OCI-LY7 (cell line): ENCODE results near the gene IL15.

Experiments used
- CTCF ChIP-seq: fragments of 200-600 bp; sonication (generic); conservative IDR thresholded peaks from 2 replicates; pipeline ENCODE4 v1.5.1; 2014; ENCODE audit warnings: mild to moderate bottlenecking, antibody characterized with exemption, low read length, moderate library complexity, mixed read lengths
- EZH2phosphoT487 ChIP-seq: fragments of 200-600 bp; sonication (generic); IDR thresholded peaks from 2 replicates; pipeline ENCODE4 v1.6.1; 2018; ENCODE audit warnings: low read depth, borderline replicate concordance, mild to moderate bottlenecking, mixed run types, antibody characterized with exemption, low read length, moderate library complexity, mixed read lengths

- no peak for TF ChIP-seq CTCF
- TF ChIP-seq EZH2phosphoT487: no peak
Measured at GRCh38 chr4:141669501-141669900, 33.1 kb downstream of the IL15 start.
